Hepatocyte (in vitro differentiated cells): Measurements from ENCODE around the gene PRPF38A. TPM values are rescaled to one million over a fixed set of nuclear protein-coding genes. Genes with fewer than 3 reads are reported as not detected.

ENCODE experiments used
- DNase-seq: peaks from one replicate; pipeline ENCODE4 v3.0.0-alpha.2; 2016; ENCODE audit warnings: low spot score
- H2AFZ ChIP-seq: fragments of 200-600 bp; sonication (generic); 2 replicates; pipeline ENCODE4 v1.6.0; 2016; ENCODE audit warnings: antibody characterized with exemption, mild to moderate bottlenecking
- H3K27ac ChIP-seq: fragments of 200-600 bp; sonication (generic); 2 replicates; pipeline ENCODE4 v1.5.1; 2016; ENCODE audit warnings: mild to moderate bottlenecking
- H3K27me3 ChIP-seq: fragments of 200-600 bp; sonication (generic); 2 replicates; pipeline ENCODE4 v1.6.1; 2016
- H3K36me3 ChIP-seq: fragments of 200-600 bp; sonication (generic); replicated peaks from 2 replicates; pipeline ENCODE4 v1.5.1; 2016; ENCODE audit warnings: low read depth; ENCODE audit not compliant: insufficient read depth
- H3K4me1 ChIP-seq: fragments of 200-600 bp; sonication (generic); 2 replicates; pipeline ENCODE4 v1.5.1; 2016; ENCODE audit warnings: mild to moderate bottlenecking, moderate library complexity; ENCODE audit not compliant: insufficient read depth
- H3K4me2 ChIP-seq: fragments of 200-600 bp; sonication (generic); 2 replicates; pipeline ENCODE4 v1.6.0; 2016
- H3K4me3 ChIP-seq: fragments of 200-600 bp; sonication (generic); 2 replicates; pipeline ENCODE4 v1.5.1; 2016; ENCODE audit warnings: mild to moderate bottlenecking
- H3K79me2 ChIP-seq: fragments of 200-600 bp; sonication (generic); 2 replicates; pipeline ENCODE4 v1.6.0; 2017; ENCODE audit warnings: mild to moderate bottlenecking
- H3K9me2 ChIP-seq: fragments of 200-600 bp; sonication (generic); replicated peaks from 2 replicates; pipeline ENCODE4 v1.6.0; 2017; ENCODE audit warnings: mild to moderate bottlenecking; ENCODE audit not compliant: insufficient read depth
- H3K9me3 ChIP-seq: fragments of 200-600 bp; sonication (generic); 2 replicates; pipeline ENCODE4 v1.5.1; 2016; ENCODE audit warnings: low read depth, mild to moderate bottlenecking
- H4K20me1 ChIP-seq: fragments of 200-600 bp; sonication (generic); 2 replicates; pipeline ENCODE4 v1.6.0; 2016; ENCODE audit warnings: mild to moderate bottlenecking; ENCODE audit not compliant: insufficient read depth, poor library complexity, severe bottlenecking
- CTCF ChIP-seq: fragments of 200-600 bp; sonication (generic); IDR thresholded peaks from 2 replicates; pipeline ENCODE4 v1.5.1; 2016; ENCODE audit warnings: antibody characterized with exemption, mild to moderate bottlenecking; ENCODE audit not compliant: poor library complexity
- EZH2 ChIP-seq: fragments of 200-600 bp; sonication (generic); IDR thresholded peaks from 2 replicates; pipeline ENCODE4 v1.6.1; 2016; ENCODE audit warnings: antibody characterized with exemption, mild to moderate bottlenecking, borderline replicate concordance
- EZH2phosphoT487 ChIP-seq: fragments of 200-600 bp; sonication (generic); IDR thresholded peaks from one replicate; pipeline ENCODE4 v1.6.1; 2018; ENCODE audit warnings: antibody characterized with exemption, mild to moderate bottlenecking, low read depth, moderate library complexity; ENCODE audit not compliant: unreplicated experiment, severe bottlenecking
- WGBS: methylation state at CpG from one replicate; pipeline ENCODE4 v1.1.6; 2016; ENCODE audit warnings: low lambda C conversion rate; ENCODE audit errors: missing lambda C conversion rate; 5-methylcytosine and 5-hydroxymethylcytosine counted together
- polyA plus RNA-seq: library from polyadenylated mRNA; unstranded; fragments of >200 nt; fragmentation: Nextera tagmentation; extraction: Ambion mirVana; gene quantifications from 2 replicates; pipeline ENCODE4 v1.2.1, GENCODE V29; 2016
- total RNA-seq: library from RNA; depleted of rRNA; stranded (reverse); fragments of >200 nt; gene quantifications from 2 replicates; pipeline ENCODE4 v1.2.3, GENCODE V29; 2014

Gene PRPF38A
- total and polyA plus RNA-seq, 2 experiments from 2014 or later: 13.8 to 23.8 TPM

- 73% methylated on average over 9 of the region's 9 CpGs for WGBS
- H3K9me2 ChIP-seq: no peaks in the 10 kb centered on the region
- no peak for DNase-seq
- H3K4me2 ChIP-seq: no peak overlapping the region
- no peaks in the 10 kb centered on the region for H4K20me1 ChIP-seq
- H3K27me3 ChIP-seq: no peaks in the 10 kb centered on the region
- H3K27ac ChIP-seq: no peak overlapping the region
- no peaks in the 10 kb centered on the region for H3K79me2 ChIP-seq
- TF ChIP-seq EZH2phosphoT487 (no peak), CTCF (no peak), EZH2 (no peak)
- no peaks in the 10 kb centered on the region for H3K9me3 ChIP-seq
- H3K36me3 ChIP-seq: no peaks in the 10 kb centered on the region
- H3K4me3 ChIP-seq: no peak overlapping the region
- no peaks in the 10 kb centered on the region for H3K4me1 ChIP-seq
- no peak overlapping the region for H2AFZ ChIP-seq
Observed at GRCh38 chr1:52423771-52424170, 19.4 kb downstream of the PRPF38A start.

GRCh38 chr1:52424231-52424636 lies 19.8 kb downstream of the PRPF38A start:
- H3K4me1 ChIP-seq: no peaks in the 10 kb centered on the region
- TF ChIP-seq EZH2 (no peak), CTCF (no peak), EZH2phosphoT487 (no peak)
- H3K9me3 ChIP-seq: no peaks in the 10 kb centered on the region
- no peaks in the 10 kb centered on the region for H4K20me1 ChIP-seq
- H3K27ac ChIP-seq: no peak overlapping the region
- H3K4me3 ChIP-seq: no peak overlapping the region
- no peak overlapping the region for H3K4me2 ChIP-seq
- no peaks in the 10 kb centered on the region for H3K9me2 ChIP-seq
- no peak for DNase-seq
- no peaks in the 10 kb centered on the region for H3K79me2 ChIP-seq
- H3K27me3 ChIP-seq: no peaks in the 10 kb centered on the region
- H3K36me3 ChIP-seq: no peaks in the 10 kb centered on the region
- H2AFZ ChIP-seq: no peak overlapping the region

GRCh38 chr1:52424813-52425212 lies 20.4 kb downstream of the PRPF38A start:
- TF ChIP-seq EZH2phosphoT487: no peak
- H4K20me1 ChIP-seq: no peaks in the 10 kb centered on the region
- no peaks in the 10 kb centered on the region for H3K9me2 ChIP-seq
- H3K79me2 ChIP-seq: no peaks in the 10 kb centered on the region
- H2AFZ ChIP-seq: no peak overlapping the region
- no peaks in the 10 kb centered on the region for H3K36me3 ChIP-seq
- H3K4me3 ChIP-seq: no peak overlapping the region
- no peak overlapping the region for H3K27ac ChIP-seq
- no peaks in the 10 kb centered on the region for H3K9me3 ChIP-seq
- no peak overlapping the region for H3K4me2 ChIP-seq
- WGBS: 79% methylated on average over 1 of the region's 1 CpG
- no peaks in the 10 kb centered on the region for H3K4me1 ChIP-seq
- DNase-seq: no peak
- H3K27me3 ChIP-seq: no peaks in the 10 kb centered on the region

GRCh38 chr1:52426371-52426770 lies 22.0 kb downstream of the PRPF38A start:
- H4K20me1 ChIP-seq: no peaks in the 10 kb centered on the region
- peak; percentile 12 for DNase-seq
- no peaks in the 10 kb centered on the region for H3K9me2 ChIP-seq
- no peaks in the 10 kb centered on the region for H3K4me1 ChIP-seq
- H3K27me3 ChIP-seq: no peaks in the 10 kb centered on the region
- H3K9me3 ChIP-seq: no peaks in the 10 kb centered on the region
- no peak overlapping the region for H3K4me3 ChIP-seq
- no peak overlapping the region for H3K27ac ChIP-seq
- no peak overlapping the region for H2AFZ ChIP-seq
- H3K36me3 ChIP-seq: no peaks in the 10 kb centered on the region
- TF ChIP-seq EZH2 (no peak), CTCF (no peak), EZH2phosphoT487 (no peak)
- no peak overlapping the region for H3K4me2 ChIP-seq
- 70% methylated on average over 3 of the region's 3 CpGs for WGBS
- no peaks in the 10 kb centered on the region for H3K79me2 ChIP-seq
